ENCODE data around the gene SPZ1.
A peak's percentile ranks its signal among the peaks of the same experiment; 100 is the strongest.
"Not testable (repeated sequence)": the region's sequence is repeated elsewhere in the genome, so short reads cannot be mapped to it uniquely, and the experiment has no call there.

The SPZ1 gene, protein sequence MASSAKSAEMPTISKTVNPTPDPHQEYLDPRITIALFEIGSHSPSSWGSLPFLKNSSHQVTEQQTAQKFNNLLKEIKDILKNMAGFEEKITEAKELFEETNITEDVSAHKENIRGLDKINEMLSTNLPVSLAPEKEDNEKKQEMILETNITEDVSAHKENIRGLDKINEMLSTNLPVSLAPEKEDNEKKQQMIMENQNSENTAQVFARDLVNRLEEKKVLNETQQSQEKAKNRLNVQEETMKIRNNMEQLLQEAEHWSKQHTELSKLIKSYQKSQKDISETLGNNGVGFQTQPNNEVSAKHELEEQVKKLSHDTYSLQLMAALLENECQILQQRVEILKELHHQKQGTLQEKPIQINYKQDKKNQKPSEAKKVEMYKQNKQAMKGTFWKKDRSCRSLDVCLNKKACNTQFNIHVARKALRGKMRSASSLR

DNA sequence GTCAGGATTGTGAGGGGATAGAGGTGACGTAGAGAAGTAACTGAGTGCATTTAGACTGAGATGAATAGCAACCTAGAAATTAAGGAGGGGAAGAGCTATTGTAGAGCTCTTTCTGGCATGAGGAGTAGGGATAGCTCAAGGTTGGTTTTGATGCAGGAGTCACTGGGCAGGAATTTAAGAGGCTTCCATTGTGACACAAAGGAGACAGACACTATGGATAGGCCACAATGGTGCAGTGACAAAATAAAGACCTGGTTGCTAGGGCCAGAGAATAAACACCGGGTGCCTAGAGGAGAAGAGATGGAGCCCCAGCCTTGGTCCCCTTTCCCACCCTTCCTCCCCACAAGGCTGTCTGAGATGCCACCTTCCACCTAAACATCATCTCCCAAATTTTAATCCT lies at the start of gene SPZ1:
SPZ1 (plus strand) TSS at position 301 of the 400 bp plus-strand sequence. CDS start 214 bp downstream, outside the sequence.
- DNase-seq (ENCODE audit: low read depth), result no peak

- not testable (repeated sequence) for DNase-seq (ENCODE audit: low read depth)
These were observed 49.3 kb upstream of the SPZ1 start for GRCh38 chr5:80270543-80270942.

DNA sequence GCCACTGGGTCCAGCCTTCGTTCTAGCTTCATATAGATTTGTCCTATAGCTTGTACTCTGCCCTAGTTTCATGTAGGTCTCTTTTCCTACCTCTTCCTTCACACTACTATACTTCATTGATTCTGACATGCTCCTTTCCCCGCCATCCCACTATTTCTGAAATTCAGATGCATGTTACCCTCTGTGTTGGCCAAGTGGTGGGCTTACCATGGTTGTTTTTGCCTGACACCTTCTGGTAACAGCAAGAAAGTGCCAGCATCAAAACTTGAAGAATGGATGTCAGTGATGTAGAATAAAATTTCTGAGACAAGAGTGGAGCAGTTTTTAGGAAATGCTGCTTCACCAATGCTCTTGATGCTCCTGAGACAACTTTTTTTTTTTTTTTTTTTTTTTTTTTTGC lies 44.5 kb upstream of the SPZ1 start:
- DNase-seq (ENCODE audit: low read depth), result peak; percentile 47

DNA sequence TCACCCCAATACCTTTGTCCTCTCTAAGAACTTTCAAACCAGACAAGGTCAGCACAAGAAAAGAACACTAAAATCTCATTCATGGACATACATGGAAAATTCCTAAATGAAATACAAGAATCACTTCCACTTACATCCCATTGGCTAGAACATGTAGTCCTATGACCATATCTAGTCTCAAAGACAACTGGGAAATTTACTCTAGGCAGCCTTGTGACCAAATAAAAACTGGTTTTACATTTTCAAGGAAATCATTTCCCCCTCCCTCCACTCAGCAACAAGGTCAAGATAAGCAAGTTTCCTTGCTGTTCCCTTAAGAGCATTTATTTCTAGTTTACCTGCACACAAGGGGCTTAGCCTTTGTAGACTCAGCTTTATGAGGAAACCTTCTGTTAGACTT lies 43.6 kb upstream of the SPZ1 start:
- no peak for DNase-seq (ENCODE audit: low read depth)

GRCh38 chr5:80277191-80277590 lies 42.6 kb upstream of the SPZ1 start:
- peak; percentile 3 for DNase-seq (ENCODE audit: low read depth)

- peak; percentile 3 for DNase-seq (ENCODE audit: low read depth)
These were observed 37.7 kb upstream of the SPZ1 start for GRCh38 chr5:80282054-80282453.

DNA sequence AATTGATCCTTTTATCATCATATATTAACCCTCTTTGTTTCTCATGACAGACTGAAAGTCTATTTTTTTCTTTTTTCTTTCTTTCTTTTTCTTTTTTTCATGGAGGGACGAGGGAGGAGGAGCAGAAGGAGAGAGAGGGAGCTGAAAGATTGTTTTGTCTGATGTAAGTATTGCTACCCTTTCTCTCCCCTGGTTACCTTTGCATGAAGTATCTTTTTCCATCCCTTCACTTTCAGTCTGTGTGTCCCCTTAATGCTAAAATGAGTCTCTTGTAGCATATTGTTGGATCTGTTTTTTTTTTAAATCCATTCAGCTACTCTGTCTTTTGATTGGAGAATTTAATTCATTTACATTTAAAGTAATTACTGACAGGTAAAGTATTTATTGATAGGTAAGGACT lies 36.4 kb upstream of the SPZ1 start:
- DNase-seq (ENCODE audit: low read depth), result no peak

DNA sequence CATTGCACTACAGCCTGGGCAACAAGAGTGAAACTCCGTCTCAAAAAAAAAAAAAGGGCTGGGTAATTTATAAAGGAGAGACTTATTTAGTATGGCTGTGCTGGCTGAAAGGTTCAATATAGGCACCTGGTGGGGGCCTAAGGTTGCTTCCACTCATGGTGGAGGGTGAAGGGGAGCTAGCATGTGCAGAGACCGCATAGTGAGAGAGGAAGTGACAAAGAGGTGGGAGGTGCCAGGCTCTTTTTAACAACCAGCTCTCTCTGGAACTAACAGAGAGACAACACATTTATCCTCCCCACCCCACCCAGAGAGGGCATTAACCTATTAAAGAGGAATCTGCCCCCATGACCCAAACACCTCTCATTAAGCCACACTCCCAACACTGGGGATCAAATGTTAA lies 35.1 kb upstream of the SPZ1 start:
- no peak for DNase-seq (ENCODE audit: low read depth)

- no peak for DNase-seq (ENCODE audit: low read depth)
These were observed 31.6 kb upstream of the SPZ1 start for GRCh38 chr5:80288177-80288576.

DNA sequence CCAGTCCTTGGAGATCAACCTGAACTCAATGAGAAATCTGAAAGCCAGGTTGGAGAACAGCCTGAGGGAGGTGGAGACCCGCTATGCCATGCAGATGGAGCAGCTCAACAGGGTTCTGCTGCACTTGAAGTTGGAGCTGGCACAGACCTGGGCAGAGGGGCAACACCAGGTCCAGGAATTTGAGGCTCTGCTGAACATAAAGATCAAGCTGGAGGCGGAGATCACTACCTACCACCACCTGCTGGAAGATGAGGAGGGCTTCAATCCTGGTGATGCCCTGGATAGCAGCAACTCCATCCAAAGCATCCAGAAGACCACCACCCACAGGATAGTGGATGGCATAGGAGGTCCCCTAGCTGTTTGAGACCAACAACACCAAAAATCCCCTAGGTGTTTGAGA lies 30.5 kb upstream of the SPZ1 start:
- DNase-seq (ENCODE audit: low read depth), result no peak

DNA sequence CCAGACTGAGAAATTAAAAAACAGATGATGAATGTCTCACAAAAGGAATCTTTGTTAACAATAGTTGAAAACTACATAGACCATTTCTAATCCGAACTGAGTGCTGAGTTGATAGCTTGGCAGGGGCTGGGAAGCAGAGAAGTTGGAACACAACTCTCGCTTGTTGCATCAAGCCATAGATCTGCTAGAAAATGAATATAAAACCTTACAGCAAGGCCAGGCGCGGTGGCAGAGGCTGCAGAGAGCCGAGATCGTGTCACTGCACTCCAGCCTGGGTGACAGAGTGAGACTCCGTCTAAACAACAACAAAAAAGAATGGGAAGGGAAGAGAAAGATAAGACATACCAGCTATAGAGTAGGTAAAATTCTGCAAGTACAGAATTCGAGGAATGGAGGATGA lies 28.0 kb upstream of the SPZ1 start:
- DNase-seq (ENCODE audit: low read depth), result no peak

DNA sequence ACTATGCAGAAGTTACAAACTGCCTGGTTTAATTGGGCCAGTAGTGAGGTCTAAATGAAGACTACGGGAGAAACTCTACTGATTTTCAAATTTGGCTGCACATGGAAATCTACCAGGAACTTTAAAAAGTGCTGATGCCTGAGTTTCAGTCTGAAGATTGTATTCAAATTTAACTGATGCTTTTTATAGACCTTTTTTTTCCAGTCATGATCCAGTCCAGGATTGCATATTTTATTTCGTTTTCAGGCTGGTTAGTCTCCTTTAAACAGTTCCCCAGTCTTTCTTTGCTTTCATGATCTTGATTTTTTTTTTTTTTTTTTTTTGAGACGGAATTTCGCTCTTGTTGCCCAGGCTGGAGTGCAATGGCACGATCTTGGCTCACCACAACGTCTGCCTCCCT lies 23.7 kb upstream of the SPZ1 start:
- DNase-seq (ENCODE audit: low read depth), result no peak

GRCh38 chr5:80299601-80300000 lies 20.2 kb upstream of the SPZ1 start:
- no peak for DNase-seq (ENCODE audit: low read depth)

GRCh38 chr5:80300125-80300524 lies 19.7 kb upstream of the SPZ1 start:
- DNase-seq (ENCODE audit: low read depth), result no peak

DNA sequence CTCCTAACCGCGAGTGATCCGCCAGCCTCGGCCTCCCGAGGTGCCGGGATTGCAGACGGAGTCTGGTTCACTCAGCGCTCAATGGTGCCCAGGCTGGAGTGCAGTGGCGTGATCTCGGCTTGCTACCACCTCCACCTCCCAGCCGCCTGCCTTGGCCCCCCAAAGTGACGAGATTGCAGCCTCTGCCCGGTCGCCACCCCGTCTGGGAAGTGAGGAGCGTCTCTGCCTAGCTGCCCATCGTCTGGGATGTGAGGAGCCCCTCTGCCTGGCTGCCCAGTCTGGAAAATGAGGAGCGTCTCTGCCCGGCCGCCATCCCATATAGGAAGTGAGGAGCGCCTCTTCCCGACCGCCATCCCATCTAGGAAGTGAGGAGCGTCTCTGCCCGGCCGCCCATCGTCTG lies 19.0 kb upstream of the SPZ1 start:
- not testable (repeated sequence) for DNase-seq (ENCODE audit: low read depth)

- DNase-seq (ENCODE audit: low read depth), result not testable (repeated sequence)
These were observed 18.5 kb upstream of the SPZ1 start for GRCh38 chr5:80301342-80301741.

DNA sequence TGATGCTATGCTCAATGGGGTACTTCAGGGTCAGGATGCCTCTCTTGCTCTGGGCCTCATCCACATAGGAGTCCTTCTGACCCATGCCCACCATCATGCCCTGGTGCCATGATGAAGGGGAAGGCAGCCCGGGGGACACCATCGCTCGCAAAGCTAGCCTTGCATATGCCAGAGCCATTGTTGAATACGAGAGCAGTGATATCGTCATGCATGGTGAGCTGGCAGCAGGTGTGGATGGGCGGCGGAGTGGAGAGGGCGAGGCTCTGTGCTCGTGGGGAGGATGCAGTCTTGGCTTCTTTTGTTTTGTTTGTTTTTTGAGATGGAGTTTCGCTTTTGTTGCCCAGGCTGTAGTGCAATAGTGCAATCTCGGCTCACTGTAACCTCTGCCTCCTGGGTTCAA lies 17.2 kb upstream of the SPZ1 start:
- DNase-seq (ENCODE audit: low read depth), result no peak

DNA sequence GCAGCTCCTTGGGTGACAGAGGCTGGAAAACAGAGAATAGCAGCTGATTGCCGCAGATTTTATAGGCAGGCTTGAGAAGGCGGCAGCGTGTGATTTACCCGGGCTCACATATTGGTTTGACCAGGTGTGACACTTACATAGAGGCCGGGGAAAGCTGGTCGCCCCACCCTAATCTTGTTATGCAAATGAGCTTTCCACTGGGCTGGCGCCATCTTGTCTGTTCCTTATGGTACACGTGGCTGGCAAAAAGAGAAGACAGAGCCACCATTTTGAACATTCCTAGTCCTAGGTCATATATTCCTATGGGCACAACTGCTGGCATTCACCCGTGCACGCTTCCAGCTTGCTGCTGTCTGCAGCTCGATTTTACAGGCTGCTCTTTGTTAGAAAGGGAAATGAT lies 11.3 kb upstream of the SPZ1 start:
- no peak for DNase-seq (ENCODE audit: low read depth)

- no peak for DNase-seq (ENCODE audit: low read depth)
These were observed 9.7 kb upstream of the SPZ1 start for GRCh38 chr5:80309871-80310665.

- DNase-seq (ENCODE audit: low read depth), result no peak
These were observed 4.6 kb upstream of the SPZ1 start for GRCh38 chr5:80315244-80315643.

DNA sequence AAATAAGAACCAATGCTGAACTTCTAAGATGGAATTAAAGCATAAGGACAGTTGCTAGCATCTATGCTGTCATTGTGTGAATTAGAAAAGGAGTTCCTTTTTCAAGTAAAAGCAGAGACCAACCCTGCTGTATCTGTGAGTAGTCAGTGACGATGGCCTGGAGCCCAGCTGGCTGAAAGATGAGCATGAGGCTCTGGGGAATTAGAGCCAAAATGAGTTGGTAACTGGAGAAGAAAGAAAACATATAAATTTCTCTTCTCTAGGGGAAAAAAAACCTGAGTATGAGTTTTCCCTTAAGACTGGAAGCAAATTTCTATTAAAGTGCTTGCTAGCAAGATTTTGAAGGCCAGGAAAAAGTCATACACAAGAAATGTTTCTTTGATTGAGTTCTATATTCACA lies 1.6 kb upstream of the SPZ1 start:
- DNase-seq (ENCODE audit: low read depth), result peak; percentile 14

DNA sequence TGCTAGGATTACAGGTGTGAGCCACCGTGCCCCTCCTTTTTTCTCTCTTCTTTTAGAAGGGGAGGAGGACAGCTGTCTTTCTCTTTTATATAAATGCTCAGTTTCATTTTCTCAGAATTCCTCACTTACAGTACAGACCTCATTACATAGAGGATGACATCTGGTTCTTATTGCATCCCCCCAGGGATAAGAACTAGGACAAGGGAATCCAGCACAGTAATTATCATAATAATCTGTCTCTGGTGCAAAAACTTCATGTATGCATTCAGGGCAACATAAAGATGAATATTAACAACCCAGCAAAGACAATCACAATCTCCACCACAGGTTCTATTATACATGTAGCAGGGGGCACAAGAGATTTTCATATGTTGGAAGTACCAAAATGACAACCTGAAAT lies 5.1 kb downstream of the SPZ1 start:
- DNase-seq (ENCODE audit: low read depth), result no peak

DNA sequence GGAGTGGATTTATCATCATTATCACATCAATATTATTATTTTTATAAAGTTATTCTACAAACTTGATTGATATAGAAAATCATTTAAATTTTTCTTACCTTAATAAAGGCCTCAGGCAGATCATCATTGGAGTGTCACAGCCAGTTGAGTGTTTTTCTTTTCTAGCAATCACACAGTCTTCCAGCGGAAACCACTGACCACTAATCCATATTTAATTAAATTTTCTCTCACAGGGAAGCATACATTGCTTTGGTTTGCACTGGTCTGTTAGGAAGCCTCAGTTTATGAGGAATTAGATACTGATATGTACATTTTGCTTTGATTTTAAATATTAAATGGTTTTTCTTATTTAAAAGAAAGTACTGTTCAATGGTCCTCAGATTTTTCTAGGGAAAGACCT lies 6.7 kb downstream of the SPZ1 start:
- DNase-seq (ENCODE audit: low read depth), result no peak
